Upper lobe of left lung (tissue), 6 donors: ENCODE data around the gene MCM7. TPM values are rescaled to one million over a fixed set of nuclear protein-coding genes. Genes with fewer than 3 reads are reported as not detected.

Experiments used
- ATAC-seq, 2 donors: fragments of 200-7000 bp; cut with Tn5 transposase; one replicate each; pipeline ENCODE4 v1.9.1; 2022; ENCODE audit warnings: mild to moderate bottlenecking in 2 of 2, moderate library complexity in 2 of 2; ENCODE audit not compliant: low FRiP score in 2 of 2
- DNase-seq, 2 donors: peaks; one replicate each; pipeline ENCODE4 v3.0.0-alpha.2; 2019 to 2020
- H3K27ac ChIP-seq, 4 donors: fragments of 200-600 bp; sonication (generic); one replicate each; pipeline ENCODE4 v1.5.1; 2016 to 2019
- H3K27me3 ChIP-seq, 4 donors: fragments of 200-600 bp; sonication (generic); one replicate each; pipeline ENCODE4 v1.5.1; 2017 to 2019
- H3K36me3 ChIP-seq, 4 donors: fragments of 200-600 bp; sonication (generic); one replicate each; pipeline ENCODE4 v1.5.1; 2016 to 2019
- H3K4me1 ChIP-seq, 4 donors: fragments of 200-600 bp; sonication (generic); one replicate each; pipeline ENCODE4 v1.5.1; 2018 to 2019
- H3K4me3 ChIP-seq, 4 donors: fragments of 200-600 bp; sonication (generic); one replicate each; pipeline ENCODE4 v1.5.1; 2017 to 2019; ENCODE audit warnings: mild to moderate bottlenecking in 2 of 4, moderate library complexity in 1 of 4
- H3K9me3 ChIP-seq, 4 donors: fragments of 200-600 bp; sonication (generic); one replicate each; pipeline ENCODE4 v1.5.1; 2018 to 2019
- EP300 ChIP-seq, 4 donors: sonication (generic); formaldehyde crosslinking; IDR thresholded peaks; one replicate each; pipeline ENCODE4 v1.5.1; 2017; ENCODE audit warnings: antibody characterized with exemption in 4 of 4, control low read depth in 2 of 4
- POLR2A ChIP-seq, 4 donors: fragments of 450-650 bp; IDR thresholded peaks; one replicate each; pipeline ENCODE4 v1.5.1; 2016 to 2017; ENCODE audit warnings: antibody characterized with exemption in 4 of 4, mild to moderate bottlenecking in 2 of 4
- POLR2AphosphoS5 ChIP-seq, 2 donors: sonication (generic); formaldehyde crosslinking; IDR thresholded peaks; one replicate each; pipeline ENCODE4 v1.5.1; 2017; ENCODE audit warnings: antibody characterized with exemption in 2 of 2
- WGBS, 2 donors: methylation state at CpG; one replicate each; pipeline ENCODE4 v1.1.5; 2017 to 2018; 5-methylcytosine and 5-hydroxymethylcytosine counted together
- small RNA-seq, 4 donors: library from RNA; depleted of rRNA; stranded (forward); fragments of <200 nt; gene quantifications; one replicate each; pipeline ENCODE3, GENCODE V24; 2016
- total RNA-seq, 6 donors: library from RNA; depleted of rRNA in 4 of 6; stranded (reverse); fragments of >200 nt in 4 of 6; gene quantifications; one replicate each; pipeline versions ENCODE4 v1.1.0 to v1.2.1, GENCODE V29; 2016 to 2021
- TF ChIP-seq, protein P1 (sequence below), 6 experiments: fragments of 450-650 bp in 4 of 6; fragments of 200-600 bp in 2 of 6; sonication (generic) in 2 of 6; IDR thresholded peaks; one replicate each; pipeline ENCODE4 v1.5.1; 2016 to 2019; ENCODE audit warnings: antibody characterized with exemption in 6 of 6
- donor health status: DM: no; HTN: no; CAD: no; lungs with moderate emphysema.
- donor health status: DM: no; HTN: yes; CAD: no; lungs with severe emphysema.

Gene MCM7
- total RNA-seq, 6 donors from 2014 or later: 29.3 to 78.6 (median 44.1) TPM

- Histone ChIP-seq H3K27me3 (no peaks in the 10 kb centered on the region), H3K36me3 (no peaks in the 10 kb centered on the region), H3K4me1 (peaks cover 5 to 16% (median 9%) of the 10 kb centered on the region in 4 donors), H3K9me3 (no peaks in the 10 kb centered on the region), H3K27ac (no peak overlapping the region), H3K4me3 (no peak overlapping the region)
- DNase-seq (no peak), ATAC-seq (no peak)
- 70 to 80% methylated on average over 3 to 4 of the region's 4 CpGs for WGBS, 2 donors
- TF ChIP-seq POLR2A (IDR thresholded peaks at IDR 0.05) (no peak), EP300 (IDR thresholded peaks at IDR 0.05) (no peak), POLR2AphosphoS5 (IDR thresholded peaks at IDR 0.05) (no peak)
- TF ChIP-seq, protein P1, sequence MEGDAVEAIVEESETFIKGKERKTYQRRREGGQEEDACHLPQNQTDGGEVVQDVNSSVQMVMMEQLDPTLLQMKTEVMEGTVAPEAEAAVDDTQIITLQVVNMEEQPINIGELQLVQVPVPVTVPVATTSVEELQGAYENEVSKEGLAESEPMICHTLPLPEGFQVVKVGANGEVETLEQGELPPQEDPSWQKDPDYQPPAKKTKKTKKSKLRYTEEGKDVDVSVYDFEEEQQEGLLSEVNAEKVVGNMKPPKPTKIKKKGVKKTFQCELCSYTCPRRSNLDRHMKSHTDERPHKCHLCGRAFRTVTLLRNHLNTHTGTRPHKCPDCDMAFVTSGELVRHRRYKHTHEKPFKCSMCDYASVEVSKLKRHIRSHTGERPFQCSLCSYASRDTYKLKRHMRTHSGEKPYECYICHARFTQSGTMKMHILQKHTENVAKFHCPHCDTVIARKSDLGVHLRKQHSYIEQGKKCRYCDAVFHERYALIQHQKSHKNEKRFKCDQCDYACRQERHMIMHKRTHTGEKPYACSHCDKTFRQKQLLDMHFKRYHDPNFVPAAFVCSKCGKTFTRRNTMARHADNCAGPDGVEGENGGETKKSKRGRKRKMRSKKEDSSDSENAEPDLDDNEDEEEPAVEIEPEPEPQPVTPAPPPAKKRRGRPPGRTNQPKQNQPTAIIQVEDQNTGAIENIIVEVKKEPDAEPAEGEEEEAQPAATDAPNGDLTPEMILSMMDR (IDR thresholded peaks at IDR 0.05): no peak
Measured at GRCh38 chr7:100048680-100049079, 52.5 kb downstream of the MCM7 start.

GRCh38 chr7:100044718-100045117 is 56.5 kb downstream of the MCM7 start:
- no peak overlapping the region for H3K27ac ChIP-seq
- H3K27me3 ChIP-seq: no peaks in the 10 kb centered on the region
- peaks cover 0 to 6% (median 0%) of the 10 kb centered on the region in 4 donors for H3K4me1 ChIP-seq
- no peaks in the 10 kb centered on the region for H3K36me3 ChIP-seq
- DNase-seq (no peak), ATAC-seq (no peak)
- no peaks in the 10 kb centered on the region for H3K9me3 ChIP-seq
- no peak overlapping the region for H3K4me3 ChIP-seq
- 61% methylated on average over 6 of the region's 6 CpGs for WGBS, 2 donors
- TF ChIP-seq POLR2A (IDR thresholded peaks at IDR 0.05): no peak
- TF ChIP-seq, protein P1 (IDR thresholded peaks at IDR 0.05): no peak
- no peak for TF ChIP-seq EP300 (IDR thresholded peaks at IDR 0.05)
- no peak for TF ChIP-seq POLR2AphosphoS5 (IDR thresholded peaks at IDR 0.05)

Small RNAs within 50 kb of the gene (small RNA-seq; reads per million reads assigned to genes)
- gene MIR106B (69.5 to 148 (median 89.1) reads per million in 4 donors), gene MIR25 (1,174 to 2,287 (median 1,779) reads per million in 4 donors), gene MIR93 (110 to 234 (median 140) reads per million in 4 donors)

Other genes with a start within 250 kb of the MCM7 start
- under 1 TPM in 2 of 6 donors, not detected in 4; 0.59 to 0.67 TPM for gene OR2AE1, start 224.4 kb downstream of the MCM7 start, total RNA-seq
- 100 to 1,000 TPM in 1 of 6 donors, 10 to 100 TPM in 5; 31.2 to 107 (median 42.1) TPM for gene TRIM4, start 181.9 kb downstream of the MCM7 start, total RNA-seq
- gene GJC3, start 171.8 kb downstream of the MCM7 start, total RNA-seq: 1 to 10 TPM in 1 of 6 donors, under 1 TPM in 2, not detected in 3; 0.24 to 3.1 (median 0.31) TPM
- 10 to 100 TPM in 5 of 6 donors, 1 to 10 TPM in 1; 2.3 to 35.6 (median 28.8) TPM for gene AZGP1, start 125.4 kb downstream of the MCM7 start, total RNA-seq
- gene ZKSCAN1, start 85.8 kb downstream of the MCM7 start, total RNA-seq: 10 to 100 TPM; 19.3 to 50.4 (median 36.9) TPM
- 10 to 100 TPM in 4 of 6 donors, 1 to 10 TPM in 2; 8.6 to 17.8 (median 10.8) TPM for gene ZSCAN21, start 51.6 kb downstream of the MCM7 start, total RNA-seq
- 10 to 100 TPM; 18.4 to 50.3 (median 22.8) TPM for gene ZNF3, start 19.7 kb downstream of the MCM7 start, total RNA-seq
- gene COPS6, start 12.4 kb downstream of the MCM7 start, total RNA-seq: 100 to 1,000 TPM in 1 of 6 donors, 10 to 100 TPM in 5; 23.4 to 217 (median 53.9) TPM
- gene AP4M1, start 246 bp upstream of the MCM7 start, total RNA-seq: 100 to 1,000 TPM in 1 of 6 donors, 10 to 100 TPM in 5; 17.3 to 142 (median 19.4) TPM
- 10 to 100 TPM; 33.4 to 76.5 (median 53.0) TPM for gene TAF6, start 18.0 kb upstream of the MCM7 start, total RNA-seq
- gene CNPY4, start 18.2 kb upstream of the MCM7 start, total RNA-seq: 10 to 100 TPM in 2 of 6 donors, 1 to 10 TPM in 4; 2.9 to 14.6 (median 6.5) TPM
- 10 to 100 TPM in 1 of 6 donors, 1 to 10 TPM in 5; 1.0 to 11.4 (median 3.3) TPM for gene MBLAC1, start 25.6 kb upstream of the MCM7 start, total RNA-seq
- 100 to 1,000 TPM; 111 to 223 (median 148) TPM for gene LAMTOR4, start 47.5 kb upstream of the MCM7 start, total RNA-seq
- 100 to 1,000 TPM in 1 of 6 donors, 10 to 100 TPM in 5; 12.6 to 108 (median 25.3) TPM for gene TRAPPC14, start 57.3 kb upstream of the MCM7 start, total RNA-seq
- gene GAL3ST4, start 67.2 kb upstream of the MCM7 start, total RNA-seq: 10 to 100 TPM in 1 of 6 donors, 1 to 10 TPM in 4, not detected in 1; 2.4 to 11.5 (median 5.2) TPM
- gene GPC2, start 76.0 kb upstream of the MCM7 start, total RNA-seq: 10 to 100 TPM in 1 of 6 donors, 1 to 10 TPM in 2, under 1 TPM in 3; 0.20 to 25.1 (median 0.96) TPM
- gene STAG3, start 76.5 kb upstream of the MCM7 start, total RNA-seq: 1 to 10 TPM in 5 of 6 donors, not detected in 1; 1.5 to 5.2 (median 2.8) TPM
- gene PVRIG, start 118.6 kb upstream of the MCM7 start, total RNA-seq: 1 to 10 TPM in 5 of 6 donors, under 1 TPM in 1; 0.63 to 6.3 (median 1.7) TPM
- gene SPDYE3, start 206.3 kb upstream of the MCM7 start, total RNA-seq: not detected